OCI-LY3 (cell line): Measurements from ENCODE around the gene ABHD12.

Experiments used
- H2AFZ ChIP-seq: fragments of 200-600, 300-600 bp; shearing (Covaris generic); 2 replicates; pipeline ENCODE4 v1.6.0; 2014; ENCODE audit warnings: antibody characterized with exemption, low read depth, low read length
- H3K27ac ChIP-seq: fragments of 200-600, 300-600 bp; sonication (generic); 2 replicates; pipeline ENCODE4 v1.5.1; 2014; ENCODE audit warnings: mild to moderate bottlenecking, low read length, moderate library complexity, mixed read lengths
- H3K27me3 ChIP-seq: fragments of 200-600, 300-600 bp; sonication (generic); 2 replicates; pipeline ENCODE4 v1.6.1; 2014; ENCODE audit warnings: low read depth, low read length, mixed read lengths
- H3K36me3 ChIP-seq: fragments of 200-600, 300-600 bp; sonication (generic); replicated peaks from 2 replicates; pipeline ENCODE3; 2014; ENCODE audit warnings: low read depth, low read length, mixed read lengths
- H3K4me1 ChIP-seq: fragments of 300-600, 200-600 bp; sonication (generic); 2 replicates; pipeline ENCODE4 v1.6.1; 2014; ENCODE audit warnings: low read length, mixed read lengths
- H3K4me2 ChIP-seq: fragments of 200-600, 300-600 bp; sonication (generic); 2 replicates; pipeline ENCODE4 v1.6.1; 2014; ENCODE audit warnings: low read length, mixed read lengths
- H3K4me3 ChIP-seq: fragments of 300-600, 200-600 bp; sonication (generic); 2 replicates; pipeline ENCODE4 v1.5.1; 2014; ENCODE audit warnings: antibody characterized with exemption, mild to moderate bottlenecking, low read length, moderate library complexity
- H3K79me2 ChIP-seq: fragments of 300-600, 200-600 bp; shearing (Covaris generic); 2 replicates; pipeline ENCODE4 v1.6.1; 2014; ENCODE audit warnings: mild to moderate bottlenecking, low read length, mixed read lengths
- H3K9ac ChIP-seq: fragments of 300-600, 200-600 bp; shearing (Covaris generic); 2 replicates; pipeline ENCODE4 v1.6.0; 2014; ENCODE audit warnings: mild to moderate bottlenecking, low read length, moderate library complexity
- H3K9me3 ChIP-seq: fragments of 200-600, 300-600 bp; shearing (Covaris generic); 2 replicates; pipeline ENCODE4 v1.6.1; 2014; ENCODE audit warnings: low read length, mixed read lengths; ENCODE audit not compliant: insufficient read depth
- H4K20me1 ChIP-seq: fragments of 200-600, 300-600 bp; sonication (generic); 2 replicates; pipeline ENCODE4 v1.6.1; 2016; ENCODE audit warnings: low read length, mixed read lengths; ENCODE audit not compliant: insufficient read depth
- EZH2phosphoT487 ChIP-seq: fragments of 200-600 bp; shearing (Covaris generic); IDR thresholded peaks from 2 replicates; pipeline ENCODE4 v1.6.1; 2018; ENCODE audit warnings: antibody characterized with exemption, mixed run types, low read depth
- TF ChIP-seq, protein P1 (sequence below): fragments of 200-600, 300-600 bp; sonication (generic); IDR thresholded peaks from 2 replicates; pipeline ENCODE4 v1.5.1; 2014; ENCODE audit warnings: antibody characterized with exemption, low read length, low read depth

Gene ABHD12

DNA sequence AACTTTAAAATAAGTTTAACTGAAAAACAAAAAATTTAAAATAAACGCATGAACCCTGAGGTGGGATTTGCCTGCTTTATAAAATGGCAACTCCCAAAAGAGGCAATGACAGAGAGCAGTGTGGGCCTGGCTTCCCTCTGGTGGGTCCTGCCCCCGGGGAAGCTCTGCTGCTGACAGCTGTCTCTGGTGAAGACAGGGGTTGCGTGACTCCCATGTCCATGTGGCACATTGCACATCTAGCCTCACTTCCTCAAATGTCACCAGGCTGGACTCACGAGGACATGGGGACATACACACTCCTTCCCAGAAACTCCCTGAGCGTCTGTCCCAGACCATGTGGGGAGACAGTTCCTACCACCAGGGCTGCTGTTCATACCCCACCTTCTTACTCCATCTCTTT is 66.2 kb downstream of the ABHD12 start:
- Histone ChIP-seq H4K20me1 (peaks cover 10% of the 10 kb centered on the region), H3K27me3 (no peaks in the 10 kb centered on the region), H3K4me1 (peaks cover 4% of the 10 kb centered on the region), H3K27ac (no peak overlapping the region), H3K79me2 (peaks cover 15% of the 10 kb centered on the region), H3K9me3 (no peaks in the 10 kb centered on the region), H3K4me2 (no peak overlapping the region), H3K4me3 (no peak overlapping the region), H2AFZ (no peak overlapping the region), H3K9ac (no peak overlapping the region), H3K36me3 (peaks cover 8% of the 10 kb centered on the region)
- TF ChIP-seq, protein P1, sequence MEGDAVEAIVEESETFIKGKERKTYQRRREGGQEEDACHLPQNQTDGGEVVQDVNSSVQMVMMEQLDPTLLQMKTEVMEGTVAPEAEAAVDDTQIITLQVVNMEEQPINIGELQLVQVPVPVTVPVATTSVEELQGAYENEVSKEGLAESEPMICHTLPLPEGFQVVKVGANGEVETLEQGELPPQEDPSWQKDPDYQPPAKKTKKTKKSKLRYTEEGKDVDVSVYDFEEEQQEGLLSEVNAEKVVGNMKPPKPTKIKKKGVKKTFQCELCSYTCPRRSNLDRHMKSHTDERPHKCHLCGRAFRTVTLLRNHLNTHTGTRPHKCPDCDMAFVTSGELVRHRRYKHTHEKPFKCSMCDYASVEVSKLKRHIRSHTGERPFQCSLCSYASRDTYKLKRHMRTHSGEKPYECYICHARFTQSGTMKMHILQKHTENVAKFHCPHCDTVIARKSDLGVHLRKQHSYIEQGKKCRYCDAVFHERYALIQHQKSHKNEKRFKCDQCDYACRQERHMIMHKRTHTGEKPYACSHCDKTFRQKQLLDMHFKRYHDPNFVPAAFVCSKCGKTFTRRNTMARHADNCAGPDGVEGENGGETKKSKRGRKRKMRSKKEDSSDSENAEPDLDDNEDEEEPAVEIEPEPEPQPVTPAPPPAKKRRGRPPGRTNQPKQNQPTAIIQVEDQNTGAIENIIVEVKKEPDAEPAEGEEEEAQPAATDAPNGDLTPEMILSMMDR, result no peak
- TF ChIP-seq EZH2phosphoT487, result no peak

DNA sequence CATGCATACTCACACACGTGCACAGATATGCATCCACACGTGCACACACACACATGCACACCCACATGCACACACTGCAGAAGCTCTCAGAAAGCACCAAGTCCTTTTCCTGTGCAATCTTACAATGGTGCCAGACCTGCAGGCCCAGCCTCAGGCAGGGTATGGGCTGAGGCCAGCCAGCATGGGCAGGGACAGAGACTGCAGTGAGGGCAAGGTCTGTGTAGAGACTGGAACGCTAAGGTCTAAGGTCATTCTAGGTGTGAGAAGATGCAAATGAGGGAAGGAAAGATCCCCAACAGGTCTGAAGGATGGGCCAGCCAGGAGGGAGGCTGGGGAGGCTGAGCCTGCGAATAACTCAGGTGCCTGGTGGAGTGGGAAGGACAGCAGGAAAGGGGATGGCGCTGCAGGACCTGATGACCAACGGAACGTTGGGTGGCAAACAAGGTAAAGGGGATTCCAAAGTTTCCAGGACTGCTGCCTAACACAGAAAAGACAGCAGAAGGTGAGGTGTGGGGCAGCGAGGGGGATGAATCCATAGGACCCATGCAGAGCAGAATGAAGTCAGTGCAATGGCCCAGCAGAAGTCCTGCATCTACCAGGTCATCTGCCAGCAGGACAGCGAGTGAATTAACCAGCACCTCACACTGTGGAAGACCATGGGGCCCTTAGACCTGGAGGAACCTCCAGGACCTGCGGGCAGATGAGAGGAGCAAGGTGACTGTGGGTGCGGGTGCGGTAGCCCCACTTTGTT is 67.0 kb downstream of the ABHD12 start:
- H2AFZ ChIP-seq, result no peak overlapping the region
- H3K36me3 ChIP-seq, result peaks cover 8% of the 10 kb centered on the region
- H3K9ac ChIP-seq, result no peak overlapping the region
- no peak overlapping the region for H3K4me2 ChIP-seq
- H3K4me3 ChIP-seq, result no peak overlapping the region
- no peaks in the 10 kb centered on the region for H3K27me3 ChIP-seq
- no peak overlapping the region for H3K27ac ChIP-seq
- no peaks in the 10 kb centered on the region for H3K9me3 ChIP-seq
- H3K79me2 ChIP-seq, result peaks cover 8% of the 10 kb centered on the region
- TF ChIP-seq EZH2phosphoT487, result no peak
- TF ChIP-seq, protein P1, result no peak
- H3K4me1 ChIP-seq, result peaks cover 12% of the 10 kb centered on the region
- H4K20me1 ChIP-seq, result peaks cover 8% of the 10 kb centered on the region

DNA sequence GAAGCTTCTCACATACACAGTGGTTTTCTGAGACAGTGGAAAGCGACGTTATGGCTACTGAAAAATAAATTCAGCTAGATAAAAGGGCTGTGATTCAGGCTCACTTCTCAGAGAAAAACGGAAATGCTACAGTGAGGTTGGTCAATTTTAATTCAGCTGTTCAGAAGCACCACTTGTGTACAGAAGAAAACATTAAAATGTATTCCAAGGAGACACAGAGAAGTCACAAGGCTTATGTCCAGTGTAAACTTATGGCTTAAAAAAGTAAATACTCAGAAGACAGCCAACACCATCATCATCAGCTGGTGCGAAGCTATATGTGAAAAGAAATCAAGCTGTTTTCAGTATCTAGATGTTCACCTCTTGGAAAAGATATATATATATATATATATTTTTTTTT is 68.6 kb downstream of the ABHD12 start:
- H3K79me2 ChIP-seq, result peaks cover 4% of the 10 kb centered on the region; the same call in 1 of the 2 replicates
- H2AFZ ChIP-seq, result no peak overlapping the region
- TF ChIP-seq EZH2phosphoT487, result no peak
- TF ChIP-seq, protein P1, result no peak
- no peak overlapping the region for H3K4me2 ChIP-seq
- H3K27ac ChIP-seq, result no peak overlapping the region
- H3K4me1 ChIP-seq, result peaks cover 23% of the 10 kb centered on the region
- H4K20me1 ChIP-seq, result peaks cover 4% of the 10 kb centered on the region; the same call in 1 of the 2 replicates
- no peaks in the 10 kb centered on the region for H3K9me3 ChIP-seq
- no peak overlapping the region for H3K4me3 ChIP-seq
- no peak overlapping the region for H3K9ac ChIP-seq
- peaks cover 8% of the 10 kb centered on the region for H3K36me3 ChIP-seq
- no peaks in the 10 kb centered on the region for H3K27me3 ChIP-seq

DNA sequence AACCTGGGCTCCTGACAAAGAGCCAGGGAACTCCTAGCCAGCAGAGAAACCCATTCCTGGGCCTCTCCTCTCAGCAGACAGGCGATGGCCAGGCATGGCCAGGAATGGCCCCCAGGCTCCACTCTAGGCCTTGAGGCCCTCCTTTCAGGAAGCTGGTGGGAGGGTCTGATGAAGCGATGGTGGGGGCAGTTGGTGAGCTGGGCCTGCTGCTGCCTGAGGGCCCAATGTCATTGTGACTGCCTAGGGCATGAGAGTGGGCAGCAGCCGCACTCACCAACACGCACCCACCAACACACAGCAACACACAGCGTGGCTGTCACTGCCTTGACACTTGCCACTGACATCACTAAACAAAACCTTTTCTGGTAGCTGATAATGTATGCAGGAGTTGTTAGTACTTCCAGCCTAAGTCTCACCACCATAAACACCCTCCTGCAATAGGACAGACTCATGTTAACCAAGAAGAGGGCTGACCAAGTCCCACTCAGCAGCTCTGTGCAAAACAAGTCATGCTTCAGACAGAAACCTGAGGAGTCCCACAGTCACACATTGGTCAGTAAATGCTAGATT is 69.3 kb downstream of the ABHD12 start:
- H4K20me1 ChIP-seq, result no peaks in the 10 kb centered on the region
- no peak for TF ChIP-seq EZH2phosphoT487
- TF ChIP-seq, protein P1, result no peak
- H3K27me3 ChIP-seq, result no peaks in the 10 kb centered on the region
- no peak overlapping the region for H3K4me3 ChIP-seq
- peaks cover 23% of the 10 kb centered on the region for H3K4me1 ChIP-seq
- H3K36me3 ChIP-seq, result peaks cover 13% of the 10 kb centered on the region
- no peak overlapping the region for H3K27ac ChIP-seq
- peaks cover 4% of the 10 kb centered on the region; the same call in 1 of the 2 replicates for H3K79me2 ChIP-seq
- H3K9me3 ChIP-seq, result no peaks in the 10 kb centered on the region
- no peak overlapping the region for H3K9ac ChIP-seq
- H2AFZ ChIP-seq, result no peak overlapping the region
- H3K4me2 ChIP-seq, result no peak overlapping the region
